Measurements from ENCODE around the gene PINK1.

PINK1 gene

GRCh38 chr1:20648438-20648837 is 15.2 kb downstream of the PINK1 start:
- in situ Hi-C loops (cut with MboI; ENCODE audit: low pct_unique_long_range_greater_than_20kb, low sequenced_read_pairs, unreplicated experiment): loop anchor here (25.0 kb wide), 1 partner anchor 111 kb away; no protein-coding TSS in a partner anchor
- DNase-seq (ENCODE audit: low spot score): no peak
- TF ChIP-seq CTCF (IDR thresholded peaks at IDR 0.05; ENCODE audit: extremely low read depth, insufficient read depth, missing control alignments): no peak

- no peak for TF ChIP-seq CTCF (IDR thresholded peaks at IDR 0.05; ENCODE audit: extremely low read depth, insufficient read depth, missing control alignments)
- no peak for DNase-seq (ENCODE audit: low spot score)
- in situ Hi-C loops (cut with MboI; ENCODE audit: low pct_unique_long_range_greater_than_20kb, low sequenced_read_pairs, unreplicated experiment): loop anchor here (25.0 kb wide), 1 partner anchor 112 kb away; no protein-coding TSS in a partner anchor
Observed at GRCh38 chr1:20648946-20649345, 15.7 kb downstream of the PINK1 start.

- TF ChIP-seq CTCF (IDR thresholded peaks at IDR 0.05; ENCODE audit: extremely low read depth, insufficient read depth, missing control alignments): no peak
- DNase-seq (ENCODE audit: low spot score): no peak
- in situ Hi-C loops (cut with MboI; ENCODE audit: low pct_unique_long_range_greater_than_20kb, low sequenced_read_pairs, unreplicated experiment): no loop called here
Observed at GRCh38 chr1:20652300-20652699, 19.0 kb downstream of the PINK1 start.

GRCh38 chr1:20654104-20654690 is 20.9 kb downstream of the PINK1 start:
- in situ Hi-C loops (cut with MboI; ENCODE audit: low pct_unique_long_range_greater_than_20kb, low sequenced_read_pairs, unreplicated experiment): no loop called here
- no peak for DNase-seq (ENCODE audit: low spot score)
- no peak for TF ChIP-seq CTCF (IDR thresholded peaks at IDR 0.05; ENCODE audit: extremely low read depth, insufficient read depth, missing control alignments)

- in situ Hi-C loops (cut with MboI; ENCODE audit: low pct_unique_long_range_greater_than_20kb, low sequenced_read_pairs, unreplicated experiment): no loop called here
- no peak for DNase-seq (ENCODE audit: low spot score)
- TF ChIP-seq CTCF (IDR thresholded peaks at IDR 0.05; ENCODE audit: extremely low read depth, insufficient read depth, missing control alignments): no peak
Observed at GRCh38 chr1:20657024-20657423, 23.8 kb downstream of the PINK1 start.

- TF ChIP-seq CTCF (IDR thresholded peaks at IDR 0.05; ENCODE audit: extremely low read depth, insufficient read depth, missing control alignments): no peak
- no peak for DNase-seq (ENCODE audit: low spot score)
- in situ Hi-C loops (cut with MboI; ENCODE audit: low pct_unique_long_range_greater_than_20kb, low sequenced_read_pairs, unreplicated experiment): no loop called here
Observed at GRCh38 chr1:20658166-20658915, 25.1 kb downstream of the PINK1 start.
